ENCODE results near the gene METTL23. TPM values are rescaled to one million over a fixed set of nuclear protein-coding genes. Genes with fewer than 3 reads are reported as not detected.

METTL23 gene
- total RNA-seq, 1 experiment from 2014 or later, result 40.5 TPM

DNA sequence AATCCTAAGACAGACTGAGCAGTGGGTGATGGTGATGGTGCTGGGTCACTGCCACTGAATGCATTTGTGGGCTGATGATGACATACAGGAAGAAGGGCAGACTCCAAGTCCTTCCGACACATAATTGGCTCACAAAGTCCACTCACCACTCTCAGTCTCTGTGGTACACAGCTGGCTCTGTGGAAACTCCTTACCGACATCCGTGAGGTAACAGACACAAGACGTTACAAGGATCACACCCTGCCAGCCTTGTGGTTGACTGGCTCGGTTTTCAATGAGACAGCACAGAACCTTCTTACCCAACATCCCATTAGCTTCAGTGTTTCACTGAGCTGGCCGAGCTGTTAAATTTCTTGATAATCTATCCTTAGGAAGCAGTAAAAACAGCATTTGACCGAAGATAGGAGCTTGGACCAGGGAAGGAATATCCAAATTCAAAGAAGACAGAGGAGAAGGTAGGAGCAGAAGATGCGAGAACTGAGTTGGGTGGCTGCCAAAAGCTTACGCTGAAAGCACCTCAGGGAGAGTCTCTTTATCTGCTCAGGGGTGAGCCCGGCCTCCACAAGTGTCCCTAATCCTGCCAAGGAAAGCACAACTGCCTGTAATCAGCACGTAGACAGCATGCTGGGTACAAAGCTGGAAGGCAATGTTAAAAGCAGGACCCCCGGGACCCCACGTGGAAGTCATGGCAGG is 10.3 kb upstream of the METTL23 start:
- Histone ChIP-seq H3F3A (ENCODE audit: insufficient read depth, low read depth) (peaks cover 7% of the 10 kb centered on the region; the same call in 1 of the 2 replicates), H3K4me3 (no peak overlapping the region), H2AFZ (no peak overlapping the region), H3K9me2 (ENCODE audit: insufficient read depth) (no peaks in the 10 kb centered on the region), H3K4me1 (replicated peaks; ENCODE audit: insufficient read depth) (0 out of 2 replicates have a peak, but pooled peaks cover 4% of the 10 kb centered on the region), H3K27me3 (ENCODE audit: insufficient read depth, low read depth) (no peaks in the 10 kb centered on the region), H4K20me1 (ENCODE audit: insufficient read depth) (no peaks in the 10 kb centered on the region), H3K36me3 (ENCODE audit: low read depth) (no peaks in the 10 kb centered on the region), H3K79me2 (ENCODE audit: low read depth) (no peaks in the 10 kb centered on the region), H3K27ac (no peak overlapping the region), H3K9me3 (ENCODE audit: insufficient read depth, low read depth) (no peaks in the 10 kb centered on the region), H3K4me2 (no peak overlapping the region)
- DNase-seq, result no peak
- CTCF ChIA-PET, result interaction anchor here (0.6 to 1.0 kb wide), 2 partner anchors 62 to 223 kb away, joined by 3 to 9 read pairs; no protein-coding TSS in a partner anchor
- intact Hi-C loops (cut with micrococcal nuclease; ENCODE audit: unreplicated experiment), result loop anchor here (10.0 kb wide), 1 partner anchor 251 kb away; the partner anchor contains the start of gene AANAT
- TF ChIP-seq, protein P1, sequence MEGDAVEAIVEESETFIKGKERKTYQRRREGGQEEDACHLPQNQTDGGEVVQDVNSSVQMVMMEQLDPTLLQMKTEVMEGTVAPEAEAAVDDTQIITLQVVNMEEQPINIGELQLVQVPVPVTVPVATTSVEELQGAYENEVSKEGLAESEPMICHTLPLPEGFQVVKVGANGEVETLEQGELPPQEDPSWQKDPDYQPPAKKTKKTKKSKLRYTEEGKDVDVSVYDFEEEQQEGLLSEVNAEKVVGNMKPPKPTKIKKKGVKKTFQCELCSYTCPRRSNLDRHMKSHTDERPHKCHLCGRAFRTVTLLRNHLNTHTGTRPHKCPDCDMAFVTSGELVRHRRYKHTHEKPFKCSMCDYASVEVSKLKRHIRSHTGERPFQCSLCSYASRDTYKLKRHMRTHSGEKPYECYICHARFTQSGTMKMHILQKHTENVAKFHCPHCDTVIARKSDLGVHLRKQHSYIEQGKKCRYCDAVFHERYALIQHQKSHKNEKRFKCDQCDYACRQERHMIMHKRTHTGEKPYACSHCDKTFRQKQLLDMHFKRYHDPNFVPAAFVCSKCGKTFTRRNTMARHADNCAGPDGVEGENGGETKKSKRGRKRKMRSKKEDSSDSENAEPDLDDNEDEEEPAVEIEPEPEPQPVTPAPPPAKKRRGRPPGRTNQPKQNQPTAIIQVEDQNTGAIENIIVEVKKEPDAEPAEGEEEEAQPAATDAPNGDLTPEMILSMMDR (conservative IDR thresholded peaks at IDR 0.05), result no peak
- TF ChIP-seq EZH2 (IDR thresholded peaks at IDR 0.05; ENCODE audit: low read depth), result no peak
- no TSS peak for BruUV-seq (replicated peaks)
- POLR2A ChIA-PET (ENCODE audit: unreplicated experiment), result no interaction called here

DNA sequence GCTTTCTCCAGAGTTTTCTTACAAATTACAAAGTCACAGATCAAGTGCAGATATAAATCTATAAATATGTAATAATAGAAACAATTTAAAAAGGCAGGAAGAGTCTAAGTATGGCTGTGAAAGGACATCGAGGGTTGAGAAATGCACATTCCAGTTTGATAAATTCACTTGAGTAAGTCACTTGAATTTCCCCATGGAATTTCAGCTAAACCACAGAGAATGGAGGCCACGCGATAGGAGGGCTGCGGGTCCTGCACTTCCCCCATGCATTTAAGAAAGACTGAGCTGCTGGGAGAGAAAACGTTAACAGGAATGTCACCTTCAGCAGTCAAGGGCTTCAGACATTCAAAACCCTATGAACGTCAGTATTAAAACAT is 9.8 kb upstream of the METTL23 start:
- Histone ChIP-seq H3K36me3 (ENCODE audit: low read depth) (no peaks in the 10 kb centered on the region), H3F3A (ENCODE audit: insufficient read depth, low read depth) (peaks cover 7% of the 10 kb centered on the region; the same call in 1 of the 2 replicates), H3K9me2 (ENCODE audit: insufficient read depth) (no peaks in the 10 kb centered on the region), H3K9me3 (ENCODE audit: insufficient read depth, low read depth) (no peaks in the 10 kb centered on the region), H3K27me3 (ENCODE audit: insufficient read depth, low read depth) (no peaks in the 10 kb centered on the region), H3K4me1 (replicated peaks; ENCODE audit: insufficient read depth) (no peaks in the 10 kb centered on the region), H3K79me2 (ENCODE audit: low read depth) (no peaks in the 10 kb centered on the region), H3K27ac (no peak overlapping the region), H3K4me2 (no peak overlapping the region), H3K4me3 (no peak overlapping the region), H4K20me1 (ENCODE audit: insufficient read depth) (no peaks in the 10 kb centered on the region), H2AFZ (no peak overlapping the region)
- ChIA-PET POLR2A (ENCODE audit: unreplicated experiment) (no interaction called here), CTCF (interaction anchor here (1.0 kb wide), 1 partner anchor 224 kb away, joined by 3 read pairs; no protein-coding TSS in a partner anchor)
- no peak for DNase-seq
- BruUV-seq (replicated peaks), result no TSS peak
- TF ChIP-seq EZH2 (IDR thresholded peaks at IDR 0.05; ENCODE audit: low read depth), result no peak
- TF ChIP-seq, protein P1 (conservative IDR thresholded peaks at IDR 0.05), result no peak
- intact Hi-C loops (cut with micrococcal nuclease; ENCODE audit: unreplicated experiment), result loop anchor here (10.0 kb wide), 1 partner anchor 252 kb away; the partner anchor contains the start of gene AANAT

DNA sequence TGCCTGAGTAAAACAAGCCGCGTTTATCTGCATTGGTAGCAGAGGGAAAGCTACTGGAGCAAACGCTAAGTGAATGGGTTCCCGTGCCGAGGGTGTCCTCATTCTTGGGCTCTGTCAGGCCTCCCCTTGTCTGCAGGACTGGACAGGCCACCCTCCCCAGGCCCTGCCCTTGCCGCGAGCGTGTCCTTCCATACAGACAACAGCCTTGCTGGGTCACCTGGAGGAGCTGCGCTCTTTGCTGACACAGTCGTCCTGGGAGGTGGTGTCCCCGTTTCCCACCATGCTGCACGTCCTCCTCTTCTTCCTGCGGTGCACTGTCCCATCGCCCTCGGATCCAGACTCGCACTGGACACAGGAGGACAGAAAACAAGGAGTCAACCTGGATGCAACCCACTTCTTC is 8.1 kb upstream of the METTL23 start:
- no peak for DNase-seq
- Histone ChIP-seq H3K4me1 (replicated peaks; ENCODE audit: insufficient read depth) (no peaks in the 10 kb centered on the region), H3K9me3 (ENCODE audit: insufficient read depth, low read depth) (no peaks in the 10 kb centered on the region), H3K4me2 (no peak overlapping the region), H3F3A (ENCODE audit: insufficient read depth, low read depth) (peaks cover 7% of the 10 kb centered on the region; the same call in 1 of the 2 replicates), H2AFZ (no peak overlapping the region), H3K9me2 (ENCODE audit: insufficient read depth) (no peaks in the 10 kb centered on the region), H3K36me3 (ENCODE audit: low read depth) (no peaks in the 10 kb centered on the region), H3K79me2 (ENCODE audit: low read depth) (peaks cover 5% of the 10 kb centered on the region), H4K20me1 (ENCODE audit: insufficient read depth) (no peaks in the 10 kb centered on the region), H3K27me3 (ENCODE audit: insufficient read depth, low read depth) (no peaks in the 10 kb centered on the region), H3K4me3 (no peak overlapping the region), H3K27ac (no peak overlapping the region)
- intact Hi-C loops (cut with micrococcal nuclease; ENCODE audit: unreplicated experiment), result loop anchor here (10.0 kb wide), 1 partner anchor 254 kb away; the partner anchor contains the start of gene AANAT
- ChIA-PET POLR2A (ENCODE audit: unreplicated experiment) (interaction anchor here (0.6 kb wide), 1 partner anchor 112 kb away, joined by 5 read pairs; no protein-coding TSS in a partner anchor), CTCF (no interaction called here)
- TF ChIP-seq, protein P1 (conservative IDR thresholded peaks at IDR 0.05), result no peak
- no peak for TF ChIP-seq EZH2 (IDR thresholded peaks at IDR 0.05; ENCODE audit: low read depth)
- no TSS peak for BruUV-seq (replicated peaks)

Data from PC-9 (cell line).